ENCODE data around the gene CYP4A11.
"Not testable (repeated sequence)": the region's sequence is repeated elsewhere in the genome, so short reads cannot be mapped to it uniquely, and the experiment has no call there.

CYP4A11 gene

DNA sequence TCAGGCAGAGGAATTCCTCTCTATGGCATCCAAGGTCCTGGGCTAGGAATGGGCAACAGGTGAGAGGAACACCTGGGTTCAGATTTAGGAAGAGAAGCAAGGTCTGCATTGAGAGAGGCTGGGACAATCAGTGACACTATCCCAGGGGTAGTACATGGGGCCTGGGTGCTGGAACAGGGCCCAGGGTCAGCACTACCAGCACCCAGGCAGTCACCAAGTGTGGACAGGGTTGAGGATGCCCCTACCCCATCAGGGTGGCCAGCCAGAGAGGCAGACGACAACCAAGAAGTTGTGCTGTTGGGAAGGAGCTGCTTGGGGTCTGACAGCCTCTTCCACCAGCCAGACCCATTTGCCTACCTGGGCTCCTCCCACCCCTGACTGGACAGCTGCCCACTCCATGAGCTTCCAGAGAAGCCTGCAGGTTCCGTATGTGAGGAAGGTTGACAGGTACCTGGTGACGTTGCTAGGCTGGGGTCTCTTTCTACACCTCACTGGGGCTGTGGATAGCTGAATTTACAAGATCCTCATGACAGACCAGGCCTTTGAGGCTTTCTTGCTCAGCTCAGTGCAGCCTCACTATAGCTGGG is 13.9 kb downstream of the CYP4A11 start:
- no peak for DNase-seq (ENCODE audit: low read depth in 2 of 2)

DNA sequence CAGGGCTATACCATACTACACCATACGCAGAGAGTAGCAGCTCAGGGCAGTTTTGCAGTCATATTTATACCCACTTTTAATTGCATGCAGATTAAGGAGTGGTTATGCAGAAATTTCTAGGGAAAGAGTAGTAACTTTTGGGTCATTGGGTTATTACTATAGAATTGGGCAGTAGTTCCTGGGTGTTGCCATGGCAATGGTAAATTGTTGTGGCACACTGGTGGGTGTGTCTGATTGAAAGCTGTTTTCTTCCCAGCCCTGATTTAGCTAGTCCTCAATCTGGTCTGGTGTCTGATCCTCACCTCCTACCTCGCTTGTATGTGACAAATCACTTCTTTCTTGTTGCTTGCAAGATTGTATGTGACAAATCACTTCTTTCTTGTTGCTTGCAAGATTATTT is 30.5 kb downstream of the CYP4A11 start:
- DNase-seq (ENCODE audit: low read depth in 2 of 2): no peak

GRCh38 chr1:46903481-46903880 is 37.8 kb downstream of the CYP4A11 start:
- DNase-seq (ENCODE audit: low read depth in 2 of 2): no peak

GRCh38 chr1:46900401-46900800 is 40.9 kb downstream of the CYP4A11 start:
- no peak for DNase-seq (ENCODE audit: low read depth in 2 of 2)

DNA sequence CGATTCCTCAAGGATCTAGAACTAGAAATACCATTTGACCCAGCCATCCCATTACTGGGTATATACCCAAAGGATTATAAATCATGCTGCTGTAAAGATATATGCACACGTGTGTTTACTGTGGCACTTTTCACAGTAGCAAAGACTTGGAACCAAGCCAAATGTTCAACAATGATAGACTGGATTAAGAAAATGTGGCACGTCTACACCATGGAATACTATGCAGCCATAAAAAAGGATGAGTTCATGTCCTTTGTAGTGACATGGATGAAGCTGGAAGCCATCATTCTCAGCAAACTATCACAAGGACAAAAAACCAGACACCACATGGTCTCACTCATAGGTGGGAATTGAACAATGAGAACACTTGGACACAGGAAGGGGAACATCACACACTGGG is 59.6 kb downstream of the CYP4A11 start:
- DNase-seq (ENCODE audit: low read depth in 2 of 2): not testable (repeated sequence)
